Prostate gland (tissue), 2 donors: Measurements from ENCODE around the gene PML.
"Not testable (repeated sequence)": the region's sequence is repeated elsewhere in the genome, so short reads cannot be mapped to it uniquely, and the experiment has no call there.

Experiments
- POLR2AphosphoS5 ChIP-seq: sonication (generic); formaldehyde crosslinking; IDR thresholded peaks from one replicate; pipeline ENCODE4 v1.6.1; 2017; ENCODE audit warnings: antibody characterized with exemption
- TF ChIP-seq, protein P1 (sequence below), 4 experiments: fragments of 200-600 bp in 2 of 4; fragments of 450-650 bp in 2 of 4; sonication (generic) in 2 of 4; IDR thresholded peaks; 1 replicate in 3 of 4; 2 replicates in 1 of 4; pipeline ENCODE4 v1.5.1; 2016 to 2019; ENCODE audit warnings: antibody characterized with exemption in 4 of 4, mild to moderate bottlenecking in 2 of 4, moderate library complexity in 2 of 4

- TF ChIP-seq, protein P1, sequence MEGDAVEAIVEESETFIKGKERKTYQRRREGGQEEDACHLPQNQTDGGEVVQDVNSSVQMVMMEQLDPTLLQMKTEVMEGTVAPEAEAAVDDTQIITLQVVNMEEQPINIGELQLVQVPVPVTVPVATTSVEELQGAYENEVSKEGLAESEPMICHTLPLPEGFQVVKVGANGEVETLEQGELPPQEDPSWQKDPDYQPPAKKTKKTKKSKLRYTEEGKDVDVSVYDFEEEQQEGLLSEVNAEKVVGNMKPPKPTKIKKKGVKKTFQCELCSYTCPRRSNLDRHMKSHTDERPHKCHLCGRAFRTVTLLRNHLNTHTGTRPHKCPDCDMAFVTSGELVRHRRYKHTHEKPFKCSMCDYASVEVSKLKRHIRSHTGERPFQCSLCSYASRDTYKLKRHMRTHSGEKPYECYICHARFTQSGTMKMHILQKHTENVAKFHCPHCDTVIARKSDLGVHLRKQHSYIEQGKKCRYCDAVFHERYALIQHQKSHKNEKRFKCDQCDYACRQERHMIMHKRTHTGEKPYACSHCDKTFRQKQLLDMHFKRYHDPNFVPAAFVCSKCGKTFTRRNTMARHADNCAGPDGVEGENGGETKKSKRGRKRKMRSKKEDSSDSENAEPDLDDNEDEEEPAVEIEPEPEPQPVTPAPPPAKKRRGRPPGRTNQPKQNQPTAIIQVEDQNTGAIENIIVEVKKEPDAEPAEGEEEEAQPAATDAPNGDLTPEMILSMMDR (IDR thresholded peaks at IDR 0.05): not testable (repeated sequence)
- TF ChIP-seq POLR2AphosphoS5: not testable (repeated sequence)
Measured at GRCh38 chr15:74059050-74059833, 64.7 kb downstream of the PML start.
